ENCODE data around the gene UGT1A3.

Gene UGT1A3

DNA sequence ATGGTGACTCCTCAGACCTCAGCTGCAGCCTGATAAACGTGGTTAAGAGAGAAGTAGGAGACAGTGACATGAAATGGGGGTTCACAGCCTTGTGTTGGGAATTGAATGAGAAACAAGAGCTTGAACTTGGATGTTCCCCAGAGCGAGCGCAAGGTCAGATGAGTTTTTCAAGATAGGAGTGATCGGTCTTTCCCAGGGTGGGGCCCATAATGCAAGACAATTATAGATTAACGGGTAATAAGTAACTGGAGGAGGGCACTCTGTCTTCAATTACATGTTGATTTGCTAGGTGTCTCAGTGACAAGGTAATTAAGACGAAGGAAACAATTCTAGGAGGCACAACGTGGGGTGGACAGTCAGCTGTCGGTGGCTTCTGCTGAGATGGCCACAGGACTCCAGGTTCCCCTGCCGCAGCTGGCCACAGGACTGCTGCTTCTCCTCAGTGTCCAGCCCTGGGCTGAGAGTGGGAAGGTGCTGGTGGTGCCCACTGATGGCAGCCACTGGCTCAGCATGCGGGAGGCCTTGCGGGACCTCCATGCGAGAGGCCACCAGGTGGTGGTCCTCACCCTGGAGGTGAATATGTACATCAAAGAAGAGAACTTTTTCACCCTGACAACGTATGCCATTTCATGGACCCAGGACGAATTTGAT lies 16.1 kb upstream of the UGT1A3 start, which contains the start of gene UGT1A5:
TSS of gene UGT1A5 (plus strand) at position 297 of the 651 bp plus-strand sequence. CDS start at position 382, 85 bp downstream.
- no peaks in the 10 kb centered on the region for H3F3A ChIP-seq (ENCODE audit: insufficient read depth)
- H3K9me2 ChIP-seq (replicated peaks; ENCODE audit: insufficient read depth, low read length) = no peaks in the 10 kb centered on the region
- H3K9me3 ChIP-seq (ENCODE audit: insufficient read depth, low read length) = no peaks in the 10 kb centered on the region
- no peaks in the 10 kb centered on the region for H3K27me3 ChIP-seq (ENCODE audit: low read length)
- no peaks in the 10 kb centered on the region for H3K79me2 ChIP-seq (ENCODE audit: insufficient read depth, low read length)
- no peaks in the 10 kb centered on the region for H4K20me1 ChIP-seq (ENCODE audit: low read depth, low read length)
- no peak within 1 kb of the TSS for H3K4me3 ChIP-seq (ENCODE audit: insufficient read depth, low read length, poor library complexity, severe bottlenecking)
- TF ChIP-seq, protein P1, sequence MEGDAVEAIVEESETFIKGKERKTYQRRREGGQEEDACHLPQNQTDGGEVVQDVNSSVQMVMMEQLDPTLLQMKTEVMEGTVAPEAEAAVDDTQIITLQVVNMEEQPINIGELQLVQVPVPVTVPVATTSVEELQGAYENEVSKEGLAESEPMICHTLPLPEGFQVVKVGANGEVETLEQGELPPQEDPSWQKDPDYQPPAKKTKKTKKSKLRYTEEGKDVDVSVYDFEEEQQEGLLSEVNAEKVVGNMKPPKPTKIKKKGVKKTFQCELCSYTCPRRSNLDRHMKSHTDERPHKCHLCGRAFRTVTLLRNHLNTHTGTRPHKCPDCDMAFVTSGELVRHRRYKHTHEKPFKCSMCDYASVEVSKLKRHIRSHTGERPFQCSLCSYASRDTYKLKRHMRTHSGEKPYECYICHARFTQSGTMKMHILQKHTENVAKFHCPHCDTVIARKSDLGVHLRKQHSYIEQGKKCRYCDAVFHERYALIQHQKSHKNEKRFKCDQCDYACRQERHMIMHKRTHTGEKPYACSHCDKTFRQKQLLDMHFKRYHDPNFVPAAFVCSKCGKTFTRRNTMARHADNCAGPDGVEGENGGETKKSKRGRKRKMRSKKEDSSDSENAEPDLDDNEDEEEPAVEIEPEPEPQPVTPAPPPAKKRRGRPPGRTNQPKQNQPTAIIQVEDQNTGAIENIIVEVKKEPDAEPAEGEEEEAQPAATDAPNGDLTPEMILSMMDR (IDR thresholded peaks at IDR 0.05; ENCODE audit: insufficient read depth, low read length, poor library complexity, severe bottlenecking) = no peak
- no peak for TF ChIP-seq EZH2phosphoT487 (conservative IDR thresholded peaks at IDR 0.05; ENCODE audit: low read length)
- no peak within 1 kb of the TSS for H3K9ac ChIP-seq (ENCODE audit: low read length)
- no peak within 1 kb of the TSS for H2AFZ ChIP-seq (ENCODE audit: low read depth, low read length, severe bottlenecking)
- H3K4me2 ChIP-seq (ENCODE audit: low read depth, low read length, poor library complexity, severe bottlenecking) = no peak within 1 kb of the TSS
- H3K36me3 ChIP-seq (ENCODE audit: low read length) = no peaks in the 10 kb centered on the region
- H3K27ac ChIP-seq (ENCODE audit: low read depth, low read length) = no peak within 1 kb of the TSS

DNA sequence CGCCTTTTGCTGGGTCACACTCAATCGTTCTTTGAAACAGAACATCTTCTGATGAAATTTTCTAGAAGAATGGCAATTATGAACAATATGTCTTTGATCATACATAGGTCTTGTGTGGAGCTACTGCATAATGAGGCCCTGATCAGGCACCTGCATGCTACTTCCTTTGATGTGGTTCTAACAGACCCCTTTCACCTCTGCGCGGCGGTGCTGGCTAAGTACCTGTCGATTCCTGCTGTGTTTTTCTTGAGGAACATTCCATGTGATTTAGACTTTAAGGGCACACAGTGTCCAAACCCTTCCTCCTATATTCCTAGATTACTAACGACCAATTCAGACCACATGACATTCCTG lies 15.6 kb upstream of the UGT1A3 start:
- Histone ChIP-seq H3K27me3 (ENCODE audit: low read length) (no peaks in the 10 kb centered on the region), H3K36me3 (ENCODE audit: low read length) (no peaks in the 10 kb centered on the region), H4K20me1 (ENCODE audit: low read depth, low read length) (no peaks in the 10 kb centered on the region), H3K27ac (ENCODE audit: low read depth, low read length) (no peak overlapping the region), H3F3A (ENCODE audit: insufficient read depth) (no peaks in the 10 kb centered on the region), H3K79me2 (ENCODE audit: insufficient read depth, low read length) (no peaks in the 10 kb centered on the region), H3K9me2 (replicated peaks; ENCODE audit: insufficient read depth, low read length) (no peaks in the 10 kb centered on the region), H2AFZ (ENCODE audit: low read depth, low read length, severe bottlenecking) (no peak overlapping the region), H3K9me3 (ENCODE audit: insufficient read depth, low read length) (no peaks in the 10 kb centered on the region), H3K4me2 (ENCODE audit: low read depth, low read length, poor library complexity, severe bottlenecking) (no peak overlapping the region), H3K9ac (ENCODE audit: low read length) (no peak overlapping the region), H3K4me3 (ENCODE audit: insufficient read depth, low read length, poor library complexity, severe bottlenecking) (no peak overlapping the region)
- TF ChIP-seq, protein P1 (IDR thresholded peaks at IDR 0.05; ENCODE audit: insufficient read depth, low read length, poor library complexity, severe bottlenecking) = no peak
- no peak for TF ChIP-seq EZH2phosphoT487 (conservative IDR thresholded peaks at IDR 0.05; ENCODE audit: low read length)

DNA sequence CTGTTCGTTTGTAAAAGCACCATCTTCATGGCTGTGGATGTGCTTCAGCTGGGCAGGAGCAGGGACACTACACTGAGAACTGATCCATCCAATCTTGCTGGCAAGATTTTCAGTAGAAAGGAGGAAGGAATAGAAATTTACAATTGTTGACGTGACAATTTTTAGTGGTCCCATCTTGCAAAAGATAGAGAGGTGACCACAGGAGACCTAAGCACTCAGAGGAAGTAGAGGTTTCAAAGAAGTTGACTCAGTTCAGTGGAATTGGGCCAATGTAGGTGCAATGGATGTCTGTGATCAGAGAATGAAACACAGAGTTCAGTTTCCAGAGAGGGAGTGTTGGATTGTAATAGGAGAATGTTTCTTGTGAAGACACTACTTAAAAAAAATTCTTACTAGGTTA lies 14.7 kb upstream of the UGT1A3 start:
- Histone ChIP-seq H3K4me3 (ENCODE audit: insufficient read depth, low read length, poor library complexity, severe bottlenecking) (no peak overlapping the region), H3K9ac (ENCODE audit: low read length) (no peak overlapping the region), H2AFZ (ENCODE audit: low read depth, low read length, severe bottlenecking) (no peak overlapping the region), H3K9me2 (replicated peaks; ENCODE audit: insufficient read depth, low read length) (no peaks in the 10 kb centered on the region), H3K79me2 (ENCODE audit: insufficient read depth, low read length) (no peaks in the 10 kb centered on the region), H3K9me3 (ENCODE audit: insufficient read depth, low read length) (no peaks in the 10 kb centered on the region), H3F3A (ENCODE audit: insufficient read depth) (no peaks in the 10 kb centered on the region), H3K27ac (ENCODE audit: low read depth, low read length) (no peak overlapping the region), H3K27me3 (ENCODE audit: low read length) (no peaks in the 10 kb centered on the region), H3K36me3 (ENCODE audit: low read length) (no peaks in the 10 kb centered on the region), H4K20me1 (ENCODE audit: low read depth, low read length) (no peaks in the 10 kb centered on the region), H3K4me2 (ENCODE audit: low read depth, low read length, poor library complexity, severe bottlenecking) (no peak overlapping the region)
- no peak for TF ChIP-seq EZH2phosphoT487 (conservative IDR thresholded peaks at IDR 0.05; ENCODE audit: low read length)
- TF ChIP-seq, protein P1 (IDR thresholded peaks at IDR 0.05; ENCODE audit: insufficient read depth, low read length, poor library complexity, severe bottlenecking) = no peak
